D721Med (cell line): ENCODE data around the gene C1QTNF6.
"Not testable (repeated sequence)": the region's sequence is repeated elsewhere in the genome, so short reads cannot be mapped to it uniquely, and the experiment has no call there.

Experiments
- DNase-seq: peaks from one replicate; pipeline ENCODE4 v3.0.0; 2011; ENCODE audit warnings: low spot score; ENCODE audit not compliant: insufficient read length
- FAIRE-seq: peaks from 2 replicates; lab custom pipeline; 2011; peaks lifted over from hg19 to GRCh38; lab: Jason Lieb, UNC
- TF ChIP-seq, protein P1 (sequence below): IDR thresholded peaks from 2 replicates; pipeline ENCODE4 v1.5.1; 2012; ENCODE audit warnings: mild to moderate bottlenecking, control low read depth; ENCODE audit not compliant: insufficient read depth; ENCODE audit errors: missing control alignments

The C1QTNF6 gene

DNA sequence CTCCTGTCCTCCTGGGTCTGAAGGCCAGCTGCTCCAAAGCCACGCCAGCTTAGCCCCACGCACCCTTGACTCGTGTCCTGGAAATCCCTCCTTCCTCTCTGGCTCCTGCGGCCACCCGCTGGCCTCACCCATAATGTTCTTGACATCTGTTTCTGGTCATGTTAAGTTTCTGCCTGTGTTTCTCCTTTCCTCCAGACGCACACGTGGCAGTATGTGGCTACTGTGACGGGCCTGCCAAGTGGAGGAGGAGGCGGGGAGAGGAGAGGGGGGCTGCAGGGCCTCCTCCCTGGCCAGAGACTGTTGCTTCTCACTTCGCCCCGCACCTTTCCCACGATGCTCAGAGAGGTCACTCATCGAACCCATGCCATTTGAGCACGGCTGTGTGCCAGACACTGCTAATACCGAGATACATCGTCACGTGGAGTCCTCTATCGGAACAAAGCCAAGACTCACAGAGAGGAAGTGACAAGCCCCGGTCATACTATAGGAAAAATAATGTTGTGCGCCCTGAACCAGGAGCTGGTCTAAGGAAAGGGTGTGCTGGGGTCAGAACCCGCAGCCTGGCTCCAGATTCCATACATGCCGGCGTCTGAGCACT lies 11.5 kb downstream of the C1QTNF6 start:
- no peak for FAIRE-seq
- no peak for DNase-seq
- TF ChIP-seq, protein P1, sequence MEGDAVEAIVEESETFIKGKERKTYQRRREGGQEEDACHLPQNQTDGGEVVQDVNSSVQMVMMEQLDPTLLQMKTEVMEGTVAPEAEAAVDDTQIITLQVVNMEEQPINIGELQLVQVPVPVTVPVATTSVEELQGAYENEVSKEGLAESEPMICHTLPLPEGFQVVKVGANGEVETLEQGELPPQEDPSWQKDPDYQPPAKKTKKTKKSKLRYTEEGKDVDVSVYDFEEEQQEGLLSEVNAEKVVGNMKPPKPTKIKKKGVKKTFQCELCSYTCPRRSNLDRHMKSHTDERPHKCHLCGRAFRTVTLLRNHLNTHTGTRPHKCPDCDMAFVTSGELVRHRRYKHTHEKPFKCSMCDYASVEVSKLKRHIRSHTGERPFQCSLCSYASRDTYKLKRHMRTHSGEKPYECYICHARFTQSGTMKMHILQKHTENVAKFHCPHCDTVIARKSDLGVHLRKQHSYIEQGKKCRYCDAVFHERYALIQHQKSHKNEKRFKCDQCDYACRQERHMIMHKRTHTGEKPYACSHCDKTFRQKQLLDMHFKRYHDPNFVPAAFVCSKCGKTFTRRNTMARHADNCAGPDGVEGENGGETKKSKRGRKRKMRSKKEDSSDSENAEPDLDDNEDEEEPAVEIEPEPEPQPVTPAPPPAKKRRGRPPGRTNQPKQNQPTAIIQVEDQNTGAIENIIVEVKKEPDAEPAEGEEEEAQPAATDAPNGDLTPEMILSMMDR: no peak

DNA sequence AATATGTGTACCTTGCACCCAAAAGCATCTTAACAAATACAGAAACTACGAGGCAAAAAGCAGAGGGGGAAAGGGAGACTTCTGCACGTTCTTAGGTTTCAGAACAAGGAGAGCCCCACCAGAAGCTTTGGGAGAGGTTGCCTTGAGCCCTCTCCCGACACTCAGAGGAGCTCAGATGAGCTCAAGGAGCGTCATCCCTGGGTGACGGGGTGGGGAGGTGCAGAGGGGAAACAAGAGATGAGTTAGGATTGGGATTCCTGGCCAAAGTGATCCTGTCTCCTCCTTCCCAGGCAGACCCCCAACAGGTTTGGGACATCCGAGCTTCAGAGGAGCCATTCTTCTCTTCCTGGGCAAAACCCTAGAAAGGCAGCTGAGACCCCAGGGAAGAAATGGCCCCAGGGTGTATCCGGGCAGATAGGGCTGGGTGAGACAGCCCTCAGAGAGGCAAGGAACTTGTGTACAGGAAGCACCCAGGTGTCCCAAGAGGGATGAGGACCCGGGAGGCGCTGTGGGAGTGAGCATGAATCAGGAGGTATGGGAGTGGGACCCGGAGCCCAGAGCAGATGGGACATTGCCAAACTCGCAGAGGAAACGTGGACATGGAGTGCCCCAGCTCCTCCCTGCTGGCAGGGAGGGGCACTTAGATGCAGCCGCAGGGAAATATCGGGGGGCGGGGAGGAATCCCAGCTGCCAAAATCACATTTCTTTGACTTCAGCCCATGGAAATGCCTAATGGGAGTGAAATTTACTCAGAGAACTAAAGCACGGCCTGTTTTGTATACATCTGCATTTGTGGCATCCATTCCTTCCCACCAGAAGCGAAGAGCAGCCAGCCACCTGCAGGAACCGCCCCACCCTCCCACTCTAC lies 12.4 kb downstream of the C1QTNF6 start:
- DNase-seq (no peak), FAIRE-seq (no peak)
- TF ChIP-seq, protein P1: no peak

DNA sequence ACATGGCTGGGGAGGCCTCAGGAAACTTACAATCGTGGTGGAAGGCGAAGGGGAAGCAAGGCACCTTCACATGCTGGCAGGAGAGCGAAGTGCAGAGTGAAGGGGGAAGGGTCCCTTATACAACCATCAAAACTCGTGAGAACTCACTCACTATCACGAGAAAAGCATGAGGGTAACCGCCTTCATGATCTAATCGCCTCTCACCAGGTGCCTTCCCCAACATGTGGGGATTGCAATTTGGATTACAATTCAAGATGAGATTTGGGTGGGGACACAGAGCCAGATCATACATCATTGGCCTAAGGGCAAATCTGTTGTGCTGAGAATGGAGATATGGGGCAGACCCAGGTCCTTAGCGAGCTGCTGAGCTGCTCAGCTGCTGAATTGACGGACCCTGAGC lies 13.1 kb downstream of the C1QTNF6 start:
- TF ChIP-seq, protein P1: no peak
- FAIRE-seq (no peak), DNase-seq (no peak)

DNA sequence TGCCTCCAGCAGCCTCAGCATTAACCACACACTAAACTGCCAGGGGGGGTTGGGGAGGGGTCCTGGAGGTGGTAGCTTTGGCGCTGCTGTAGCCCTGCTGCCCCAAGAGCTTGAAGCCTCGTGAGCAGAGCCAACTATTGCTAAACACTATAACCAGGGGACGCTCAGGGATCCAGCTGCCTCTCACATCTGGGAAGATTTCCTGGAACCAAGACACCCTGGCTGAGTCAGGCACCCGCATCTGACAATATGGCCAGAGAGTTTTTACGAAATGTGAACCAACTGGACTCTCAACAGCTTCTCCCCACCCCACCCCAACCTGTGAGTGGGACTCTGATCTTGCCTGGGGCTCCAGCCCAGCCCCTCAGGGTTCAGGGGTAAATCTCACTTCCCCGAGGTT lies 14.3 kb downstream of the C1QTNF6 start:
- TF ChIP-seq, protein P1: no peak
- FAIRE-seq (no peak), DNase-seq (no peak)

DNA sequence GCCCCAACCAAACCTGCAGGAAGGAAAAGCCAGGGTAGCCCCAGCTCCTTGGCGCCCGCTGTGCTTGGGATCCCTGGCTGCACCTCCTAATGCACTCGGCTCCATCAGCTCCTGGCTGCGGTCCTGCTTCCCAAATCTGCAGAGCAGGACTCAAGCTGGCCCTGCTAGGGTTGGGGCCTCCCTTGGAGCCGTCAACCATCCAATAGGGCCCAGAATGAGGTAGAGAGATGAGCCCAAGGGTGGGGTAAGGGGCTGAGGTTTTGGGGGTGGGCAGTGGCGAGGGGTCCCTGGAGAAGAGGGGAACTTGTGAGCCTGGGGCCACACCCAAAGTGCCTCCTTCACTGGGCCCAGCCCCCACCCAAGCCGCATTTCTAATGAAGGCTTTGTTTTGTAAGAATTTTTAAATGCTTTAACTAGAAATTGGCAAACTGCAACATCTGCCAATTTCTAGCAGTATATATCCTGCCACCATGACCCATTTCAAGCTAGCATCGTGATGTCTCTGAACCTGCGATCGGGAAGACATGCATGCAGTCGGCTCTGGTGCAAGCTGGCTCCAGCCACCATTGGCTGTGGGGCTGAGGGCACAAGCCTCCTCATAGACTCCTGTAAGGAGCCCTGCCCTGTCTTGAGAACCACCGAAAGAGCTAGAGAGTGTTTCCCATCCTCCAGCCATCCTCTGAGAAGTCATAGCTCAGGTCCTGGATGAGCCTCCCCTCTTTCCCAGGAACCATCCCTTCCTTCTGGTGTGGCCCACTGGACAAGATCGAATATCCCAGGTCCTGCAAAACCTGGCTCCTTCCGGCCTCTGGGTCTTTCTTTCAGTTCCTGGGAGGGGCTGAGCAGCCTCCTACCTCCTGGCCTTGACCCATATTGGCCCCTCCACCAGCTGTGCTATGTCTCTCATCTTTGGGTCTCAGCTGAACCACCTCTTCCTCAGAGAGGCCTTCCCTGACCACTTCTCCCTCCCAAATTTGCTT lies 15.5 kb downstream of the C1QTNF6 start:
- no peak for FAIRE-seq
- TF ChIP-seq, protein P1: no peak
- DNase-seq: no peak

DNA sequence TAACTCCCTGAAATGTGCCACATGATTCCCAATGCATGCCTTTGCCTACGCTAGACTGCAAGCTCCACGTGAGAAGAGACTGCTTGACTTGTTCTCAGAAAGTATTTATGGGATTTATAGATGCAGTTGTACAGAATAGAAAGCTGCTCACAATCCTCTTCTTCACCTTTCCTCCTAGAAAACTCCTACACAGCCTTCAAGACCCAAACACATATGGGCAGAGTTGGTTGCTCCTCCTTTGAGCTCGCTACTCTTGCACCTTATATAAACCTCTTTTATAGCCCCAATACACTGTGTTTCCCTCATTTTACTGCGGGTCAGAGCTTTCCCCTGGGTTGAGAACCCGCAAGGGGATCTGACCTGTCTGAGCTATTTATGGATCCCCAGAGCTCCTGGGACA lies 16.4 kb downstream of the C1QTNF6 start:
- no peak for FAIRE-seq
- no peak for DNase-seq

DNA sequence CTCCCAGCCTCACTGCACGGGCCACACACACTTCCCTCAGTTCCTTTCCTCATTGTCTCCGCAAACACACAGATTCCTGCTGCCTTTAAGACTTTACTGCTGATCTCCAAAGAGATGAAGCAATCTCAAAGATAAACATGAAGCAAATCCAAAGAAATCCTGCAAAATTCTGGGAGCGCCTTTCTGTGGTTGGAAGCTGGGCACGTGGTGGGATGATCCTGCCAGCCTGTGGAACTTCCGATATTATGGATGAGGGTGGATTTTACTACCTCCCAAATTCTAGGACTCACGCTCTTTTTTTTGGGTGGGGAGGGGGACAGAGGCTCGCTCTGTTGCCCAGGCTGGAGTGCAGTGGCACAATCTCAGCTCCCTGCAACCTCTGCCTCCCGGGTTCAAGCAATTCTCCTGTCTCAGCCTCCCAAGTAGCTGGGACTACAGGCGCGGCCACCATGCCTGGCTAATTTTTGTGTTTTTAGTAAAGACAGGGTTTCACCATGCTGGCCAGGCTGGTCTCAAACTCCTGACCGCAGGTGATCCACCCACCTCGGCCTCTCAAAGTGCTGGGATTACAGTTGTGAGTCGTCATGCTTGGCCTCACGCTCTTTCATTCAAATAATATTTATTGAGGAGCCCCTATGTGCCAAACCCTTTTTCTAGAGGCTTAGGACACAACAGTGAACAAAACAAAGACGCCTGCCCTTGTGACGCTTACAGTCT lies 17.2 kb downstream of the C1QTNF6 start:
- not testable (repeated sequence) for FAIRE-seq, DNase-seq

More for the DNA sequence above, 16.4 kb downstream of the C1QTNF6 start:
- TF ChIP-seq, protein P1: no peak
